ENCODE results near the gene ANAPC7.

GRCh38 chr12:110426406-110426805, 22.9 kb upstream of the ANAPC7 start:
- TF ChIP-seq CTCF (IDR thresholded peaks at IDR 0.05) = no peak
- no peak for TF ChIP-seq POLR2A (IDR thresholded peaks at IDR 0.05)
